Measurements from ENCODE around the gene PSMB9.

PSMB9 gene

DNA sequence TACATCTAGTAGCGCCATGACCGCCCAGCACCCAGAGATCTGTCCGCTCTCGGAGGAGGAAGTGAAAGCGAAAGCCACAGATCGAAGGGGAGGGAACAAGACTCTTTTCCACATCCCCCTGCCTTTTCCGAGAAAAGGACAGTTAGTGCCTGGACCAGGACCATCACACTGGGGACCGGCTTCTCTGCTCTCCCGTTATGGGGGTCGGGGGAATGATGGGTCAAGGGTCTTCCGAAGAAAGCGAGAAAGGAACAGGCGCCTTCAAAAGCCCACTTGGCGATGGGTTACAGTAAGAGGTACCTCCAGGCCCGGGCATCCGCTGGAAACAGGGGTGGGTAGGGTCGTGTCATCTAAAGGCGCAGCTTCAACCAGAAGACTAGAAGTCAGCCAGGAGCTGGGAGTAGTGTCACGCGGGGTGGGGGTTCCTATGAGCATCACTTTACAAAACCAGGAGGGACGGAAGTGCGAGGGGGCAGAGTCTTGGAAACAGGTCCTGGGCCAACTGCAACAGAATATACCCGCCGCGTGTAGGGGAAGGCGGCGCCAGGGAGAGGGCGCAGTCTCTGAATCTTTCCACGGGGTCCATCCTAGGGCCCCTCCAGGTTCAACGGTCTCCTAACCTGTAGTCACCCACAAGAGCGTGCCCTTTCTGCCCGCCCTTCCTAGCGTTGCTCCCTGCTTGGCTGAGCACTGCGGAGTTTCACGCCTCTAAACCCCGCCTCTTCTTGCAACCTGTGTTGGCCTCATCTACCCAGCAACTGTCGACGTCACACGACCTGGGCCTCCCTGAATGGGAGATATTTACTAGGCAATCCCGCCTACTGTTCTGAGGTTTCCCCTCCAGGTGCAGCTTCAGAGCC is 9.8 kb upstream of the PSMB9 start, which contains the start of gene PSMB8:
TSS of gene PSMB8 (minus strand) at position 69 of the 860 bp plus-strand sequence. CDS start at position 18, 51 bp downstream.
- TF ChIP-seq, protein P1, sequence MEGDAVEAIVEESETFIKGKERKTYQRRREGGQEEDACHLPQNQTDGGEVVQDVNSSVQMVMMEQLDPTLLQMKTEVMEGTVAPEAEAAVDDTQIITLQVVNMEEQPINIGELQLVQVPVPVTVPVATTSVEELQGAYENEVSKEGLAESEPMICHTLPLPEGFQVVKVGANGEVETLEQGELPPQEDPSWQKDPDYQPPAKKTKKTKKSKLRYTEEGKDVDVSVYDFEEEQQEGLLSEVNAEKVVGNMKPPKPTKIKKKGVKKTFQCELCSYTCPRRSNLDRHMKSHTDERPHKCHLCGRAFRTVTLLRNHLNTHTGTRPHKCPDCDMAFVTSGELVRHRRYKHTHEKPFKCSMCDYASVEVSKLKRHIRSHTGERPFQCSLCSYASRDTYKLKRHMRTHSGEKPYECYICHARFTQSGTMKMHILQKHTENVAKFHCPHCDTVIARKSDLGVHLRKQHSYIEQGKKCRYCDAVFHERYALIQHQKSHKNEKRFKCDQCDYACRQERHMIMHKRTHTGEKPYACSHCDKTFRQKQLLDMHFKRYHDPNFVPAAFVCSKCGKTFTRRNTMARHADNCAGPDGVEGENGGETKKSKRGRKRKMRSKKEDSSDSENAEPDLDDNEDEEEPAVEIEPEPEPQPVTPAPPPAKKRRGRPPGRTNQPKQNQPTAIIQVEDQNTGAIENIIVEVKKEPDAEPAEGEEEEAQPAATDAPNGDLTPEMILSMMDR (IDR thresholded peaks at IDR 0.05; ENCODE audit: low read depth, low read length, missing control alignments): no peak
- DNase-seq (ENCODE audit: low read depth): peak; percentile 98
- H3K4me3 ChIP-seq (ENCODE audit: low read depth, low read length): peak within 1 kb of the TSS; percentile 76

DNA sequence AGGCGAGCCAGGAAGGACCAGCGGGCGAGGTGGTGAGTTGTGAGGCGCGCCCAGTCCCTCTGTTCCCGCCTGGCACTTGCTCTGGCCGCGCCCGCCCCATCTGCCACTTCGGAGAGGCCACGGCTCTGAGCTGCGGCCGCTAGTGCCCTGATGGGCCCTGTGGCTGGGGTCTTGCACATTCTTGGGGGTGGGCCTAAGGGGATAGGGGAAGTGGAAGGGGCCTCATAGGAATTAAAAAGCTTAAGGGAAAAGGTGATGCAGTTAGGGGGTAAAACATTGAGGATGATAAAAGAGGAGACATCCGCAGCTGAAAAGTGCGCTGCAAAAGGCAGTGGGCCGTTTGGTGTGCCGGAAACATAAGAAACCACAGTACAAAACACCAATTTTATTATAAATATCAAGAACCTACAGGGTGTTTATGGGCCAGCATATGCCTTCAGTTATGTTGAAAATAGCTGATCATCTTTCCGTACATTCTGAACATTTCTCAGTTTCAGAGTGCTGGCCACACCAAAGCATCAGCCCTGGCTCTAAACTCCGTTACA is 9.1 kb upstream of the PSMB9 start:
- H3K4me3 ChIP-seq (ENCODE audit: low read depth, low read length): peak overlapping the region; percentile 76
- TF ChIP-seq, protein P1 (IDR thresholded peaks at IDR 0.05; ENCODE audit: low read depth, low read length, missing control alignments): no peak
- DNase-seq (ENCODE audit: low read depth): no peak

DNA sequence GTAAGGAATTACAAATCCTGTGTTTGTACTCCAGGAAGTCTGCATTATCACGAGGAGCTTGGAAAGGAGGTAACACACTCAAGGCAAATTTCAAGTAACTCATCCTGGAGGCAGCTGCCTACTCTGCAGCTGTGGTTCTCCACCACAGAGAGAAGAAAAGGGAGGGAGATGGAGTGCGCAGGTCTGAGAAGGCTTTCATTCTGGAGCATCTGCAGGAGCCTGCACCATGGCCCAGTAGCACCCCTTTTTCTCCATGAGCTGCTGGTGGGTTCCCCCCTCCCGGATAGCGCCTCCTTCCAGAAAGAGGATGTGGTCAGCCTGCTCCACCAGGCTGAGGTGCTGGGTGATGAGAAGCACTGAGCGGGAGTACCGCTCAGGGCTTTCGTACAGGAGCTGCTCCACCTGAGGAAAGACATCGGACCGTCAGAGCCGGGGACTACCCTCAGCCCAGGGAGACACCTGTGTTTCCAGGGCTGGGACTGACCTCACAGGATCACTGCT is 8.6 kb upstream of the PSMB9 start:
- no peak for DNase-seq (ENCODE audit: low read depth)
- TF ChIP-seq, protein P1 (IDR thresholded peaks at IDR 0.05; ENCODE audit: low read depth, low read length, missing control alignments): no peak
- peak overlapping the region; percentile 76 for H3K4me3 ChIP-seq (ENCODE audit: low read depth, low read length)

DNA sequence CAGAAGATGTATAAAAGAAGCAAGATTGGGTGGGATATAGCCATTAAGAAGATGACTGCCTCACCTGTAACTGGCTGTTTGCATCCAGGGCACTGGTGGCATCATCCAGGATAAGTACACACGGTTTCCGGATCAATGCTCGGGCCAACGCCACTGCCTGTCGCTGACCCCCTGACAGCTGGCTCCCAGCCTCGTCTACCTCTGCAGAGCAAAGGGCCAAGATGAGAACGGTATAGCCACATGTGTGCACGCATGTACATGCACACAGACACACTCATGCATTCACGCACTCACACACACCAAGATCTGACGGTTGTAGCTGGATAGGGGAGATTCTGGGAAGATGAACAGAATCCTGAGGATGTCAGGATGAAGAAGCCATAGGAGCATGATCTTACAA is 7.0 kb upstream of the PSMB9 start:
- TF ChIP-seq, protein P1 (IDR thresholded peaks at IDR 0.05; ENCODE audit: low read depth, low read length, missing control alignments): no peak
- peak overlapping the region; percentile 76; the same call in 1 of the 2 replicates for H3K4me3 ChIP-seq (ENCODE audit: low read depth, low read length)
- DNase-seq (ENCODE audit: low read depth): no peak

DNA sequence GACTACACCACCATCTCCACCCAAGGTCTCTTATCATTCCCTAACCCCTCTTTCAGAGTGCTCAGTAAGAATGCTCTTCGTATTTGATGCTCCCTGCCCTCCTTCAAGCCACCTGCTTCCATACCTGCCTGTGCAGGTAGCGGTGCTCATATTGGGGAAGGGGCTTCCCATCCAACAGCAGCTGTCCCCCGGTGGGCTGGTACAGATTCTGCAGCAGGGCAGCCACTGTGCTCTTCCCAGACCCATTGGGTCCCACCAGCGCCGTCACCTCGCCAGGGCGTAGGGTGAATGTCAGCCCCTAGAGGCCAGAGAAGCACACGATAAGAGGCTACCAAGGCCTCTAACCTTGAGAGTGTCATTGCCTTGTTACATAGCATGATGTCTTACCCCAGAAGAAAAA is 6.2 kb upstream of the PSMB9 start:
- DNase-seq (ENCODE audit: low read depth): no peak
- no peak overlapping the region for H3K4me3 ChIP-seq (ENCODE audit: low read depth, low read length)
- TF ChIP-seq, protein P1 (IDR thresholded peaks at IDR 0.05; ENCODE audit: low read depth, low read length, missing control alignments): peak; percentile 18

DNA sequence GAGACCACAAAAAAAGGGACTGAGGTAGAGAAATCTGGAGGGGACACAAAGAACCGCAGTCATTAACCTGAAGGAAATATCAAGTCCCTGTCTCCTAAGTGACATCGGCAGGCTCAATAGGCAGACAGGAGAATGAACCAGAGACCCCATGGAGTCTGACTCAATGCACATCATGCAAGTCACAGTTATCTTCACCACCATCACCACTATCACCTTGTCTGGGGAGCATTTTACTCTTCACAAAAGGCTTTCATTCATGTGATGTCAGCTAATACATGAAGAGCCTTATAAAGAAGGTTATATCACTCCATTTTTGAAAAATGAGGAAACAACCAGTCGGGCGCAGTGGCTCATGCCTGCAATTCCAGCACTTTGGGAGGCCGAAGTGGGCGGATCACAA is 4.9 kb upstream of the PSMB9 start:
- H3K4me3 ChIP-seq (ENCODE audit: low read depth, low read length): no peak overlapping the region
- TF ChIP-seq, protein P1 (IDR thresholded peaks at IDR 0.05; ENCODE audit: low read depth, low read length, missing control alignments): no peak
- no peak for DNase-seq (ENCODE audit: low read depth)
